ENCODE measurements around the gene MERTK.
"Not testable (repeated sequence)": the region's sequence is repeated elsewhere in the genome, so short reads cannot be mapped to it uniquely, and the experiment has no call there.

MERTK gene

GRCh38 chr2:111903930-111904439, 5.6 kb downstream of the MERTK start:
- H3K9me3 Mint-ChIP-seq, result no peaks in the 10 kb centered on the region

GRCh38 chr2:111904726-111905474, 6.5 kb downstream of the MERTK start:
- H3K4me1 Mint-ChIP-seq (ENCODE audit: low read depth), result peaks cover 13% of the 10 kb centered on the region
- H3K27ac Mint-ChIP-seq, result no peak overlapping the region
- H3K36me3 Mint-ChIP-seq (ENCODE audit: low read depth), result no peaks in the 10 kb centered on the region
- peaks cover 12% of the 10 kb centered on the region for H3K27me3 Mint-ChIP-seq
- no peak overlapping the region for H3K4me3 Mint-ChIP-seq
- H3K9me3 Mint-ChIP-seq, result no peaks in the 10 kb centered on the region

More at GRCh38 chr2:111903930-111904439, 5.6 kb downstream of the MERTK start:
- Mint-ChIP-seq H3K27ac (no peak overlapping the region), H3K27me3 (peaks cover 20% of the 10 kb centered on the region), H3K4me1 (ENCODE audit: low read depth) (peaks cover 18% of the 10 kb centered on the region), H3K36me3 (ENCODE audit: low read depth) (no peaks in the 10 kb centered on the region), H3K4me3 (no peak overlapping the region)

GRCh38 chr2:111905475-111905869, 7.1 kb downstream of the MERTK start:
- not testable (repeated sequence) for H3K36me3 Mint-ChIP-seq (ENCODE audit: low read depth)

GRCh38 chr2:111905990-111906735, 7.8 kb downstream of the MERTK start:
- no peaks in the 10 kb centered on the region for H3K27me3 Mint-ChIP-seq
- H3K4me3 Mint-ChIP-seq, result no peak overlapping the region
- H3K9me3 Mint-ChIP-seq, result no peaks in the 10 kb centered on the region
- no peak overlapping the region for H3K27ac Mint-ChIP-seq
- H3K36me3 Mint-ChIP-seq (ENCODE audit: low read depth), result no peaks in the 10 kb centered on the region
- peaks cover 13% of the 10 kb centered on the region for H3K4me1 Mint-ChIP-seq (ENCODE audit: low read depth)

More at GRCh38 chr2:111905475-111905869, 7.1 kb downstream of the MERTK start:
- not testable (repeated sequence) for H3K9me3 Mint-ChIP-seq, H3K27me3 Mint-ChIP-seq, H3K27ac Mint-ChIP-seq, H3K4me3 Mint-ChIP-seq
- peaks cover 13% of the 10 kb centered on the region for H3K4me1 Mint-ChIP-seq (ENCODE audit: low read depth)

GRCh38 chr2:111908578-111908977, 10.2 kb downstream of the MERTK start:
- H3K27ac Mint-ChIP-seq, result no peak overlapping the region
- no peaks in the 10 kb centered on the region for H3K36me3 Mint-ChIP-seq (ENCODE audit: low read depth)
- no peaks in the 10 kb centered on the region for H3K27me3 Mint-ChIP-seq
- peaks cover 13% of the 10 kb centered on the region for H3K4me1 Mint-ChIP-seq (ENCODE audit: low read depth)
- H3K9me3 Mint-ChIP-seq, result no peaks in the 10 kb centered on the region
- H3K4me3 Mint-ChIP-seq, result no peak overlapping the region

GRCh38 chr2:111909079-111909478, 10.7 kb downstream of the MERTK start:
- Mint-ChIP-seq H3K36me3 (ENCODE audit: low read depth) (no peaks in the 10 kb centered on the region), H3K4me3 (no peak overlapping the region), H3K27ac (no peak overlapping the region), H3K4me1 (ENCODE audit: low read depth) (peaks cover 13% of the 10 kb centered on the region), H3K27me3 (no peaks in the 10 kb centered on the region), H3K9me3 (no peaks in the 10 kb centered on the region)

- not testable (repeated sequence) for H3K36me3 Mint-ChIP-seq (ENCODE audit: low read depth); H3K27me3 Mint-ChIP-seq
Measured at GRCh38 chr2:111909997-111910396, 11.6 kb downstream of the MERTK start.

GRCh38 chr2:111910609-111911277, 12.3 kb downstream of the MERTK start:
- peaks cover 11% of the 10 kb centered on the region for H3K4me1 Mint-ChIP-seq (ENCODE audit: low read depth)
- H3K27ac Mint-ChIP-seq, result no peak overlapping the region
- no peaks in the 10 kb centered on the region for H3K27me3 Mint-ChIP-seq
- no peak overlapping the region for H3K4me3 Mint-ChIP-seq
- no peaks in the 10 kb centered on the region for H3K36me3 Mint-ChIP-seq (ENCODE audit: low read depth)
- H3K9me3 Mint-ChIP-seq, result no peaks in the 10 kb centered on the region

More at GRCh38 chr2:111909997-111910396, 11.6 kb downstream of the MERTK start:
- H3K27ac Mint-ChIP-seq, H3K9me3 Mint-ChIP-seq, H3K4me3 Mint-ChIP-seq: not testable (repeated sequence)
- H3K4me1 Mint-ChIP-seq (ENCODE audit: low read depth), result peaks cover 13% of the 10 kb centered on the region

- H3K27ac Mint-ChIP-seq; H3K4me1 Mint-ChIP-seq (ENCODE audit: low read depth); H3K9me3 Mint-ChIP-seq; H3K4me3 Mint-ChIP-seq; H3K27me3 Mint-ChIP-seq; H3K36me3 Mint-ChIP-seq (ENCODE audit: low read depth): not testable (repeated sequence)
Measured at GRCh38 chr2:111911295-111911977, 13.0 kb downstream of the MERTK start.

GRCh38 chr2:111912547-111912946, 14.1 kb downstream of the MERTK start:
- no peak overlapping the region for H3K27ac Mint-ChIP-seq
- no peaks in the 10 kb centered on the region for H3K4me1 Mint-ChIP-seq (ENCODE audit: low read depth)
- no peaks in the 10 kb centered on the region for H3K27me3 Mint-ChIP-seq
- H3K4me3 Mint-ChIP-seq, result no peak overlapping the region
- H3K36me3 Mint-ChIP-seq (ENCODE audit: low read depth), result no peaks in the 10 kb centered on the region
- no peaks in the 10 kb centered on the region for H3K9me3 Mint-ChIP-seq

GRCh38 chr2:111917106-111917505, 18.7 kb downstream of the MERTK start:
- no peak overlapping the region for H3K27ac Mint-ChIP-seq
- no peak overlapping the region for H3K4me3 Mint-ChIP-seq
- no peaks in the 10 kb centered on the region for H3K9me3 Mint-ChIP-seq
- H3K36me3 Mint-ChIP-seq (ENCODE audit: low read depth), result no peaks in the 10 kb centered on the region
- H3K4me1 Mint-ChIP-seq (ENCODE audit: low read depth), result no peaks in the 10 kb centered on the region
- no peaks in the 10 kb centered on the region for H3K27me3 Mint-ChIP-seq

- Mint-ChIP-seq H3K9me3 (no peaks in the 10 kb centered on the region), H3K4me3 (no peak overlapping the region), H3K27me3 (no peaks in the 10 kb centered on the region), H3K4me1 (ENCODE audit: low read depth) (no peaks in the 10 kb centered on the region), H3K36me3 (ENCODE audit: low read depth) (no peaks in the 10 kb centered on the region), H3K27ac (no peak overlapping the region)
Measured at GRCh38 chr2:111918383-111918806, 20.0 kb downstream of the MERTK start.

- Mint-ChIP-seq H3K27ac (no peak overlapping the region), H3K4me3 (no peak overlapping the region), H3K4me1 (ENCODE audit: low read depth) (no peaks in the 10 kb centered on the region), H3K9me3 (no peaks in the 10 kb centered on the region), H3K36me3 (ENCODE audit: low read depth) (no peaks in the 10 kb centered on the region), H3K27me3 (peaks cover 2% of the 10 kb centered on the region)
Measured at GRCh38 chr2:111919365-111919764, 21.0 kb downstream of the MERTK start.

GRCh38 chr2:111919794-111920608, 21.6 kb downstream of the MERTK start:
- no peaks in the 10 kb centered on the region for H3K9me3 Mint-ChIP-seq
- H3K4me3 Mint-ChIP-seq, result no peak overlapping the region
- H3K27ac Mint-ChIP-seq, result no peak overlapping the region
- peaks cover 5% of the 10 kb centered on the region for H3K27me3 Mint-ChIP-seq
- no peaks in the 10 kb centered on the region for H3K36me3 Mint-ChIP-seq (ENCODE audit: low read depth)
- H3K4me1 Mint-ChIP-seq (ENCODE audit: low read depth), result no peaks in the 10 kb centered on the region

Measured in stimulated activated naive CD8-positive, alpha-beta T cell treated with anti-CD3 and anti-CD28 coated beads, Interleukin-15, Interleukin-2, amounts not matched to agents 100 ng/mL and 50 ng/mL, for 24 hours (primary cell).